ENCODE measurements around the gene MSX2. TPM values are rescaled to one million over a fixed set of nuclear protein-coding genes. Genes with fewer than 3 reads are reported as not detected.

Gene MSX2
- total and polyA plus RNA-seq, 2 of the 4 experiments (the other 2 are of a cell fraction) = 2.2 to 3.7 TPM

- peaks cover 10% of the 10 kb centered on the region for H3K27me3 ChIP-seq (ENCODE audit: control insufficient read depth, insufficient read depth, low read length)
- H2BK120ac ChIP-seq (ENCODE audit: low read depth, low read length) = no peak overlapping the region
- H2BK20ac ChIP-seq (ENCODE audit: low read depth, low read length) = no peak overlapping the region
- intact Hi-C loops (cut with micrococcal nuclease) = no loop called here
- no peak overlapping the region for H4K91ac ChIP-seq (ENCODE audit: insufficient read depth, low read depth, low read length)
- H2BK5ac ChIP-seq (ENCODE audit: low read depth, low read length, poor library complexity, severe bottlenecking) = no peak overlapping the region
- WGBS, 2 experiments (ENCODE audit: extremely low coverage in 2 of 2, insufficient read length in 1 of 2) = no CpG with 5 or more reads among the region's 7 CpGs
- H3K56ac ChIP-seq (ENCODE audit: extremely low read depth, insufficient read depth, low read length) = no peak overlapping the region
- no peak overlapping the region for H2AFZ ChIP-seq (replicated peaks; ENCODE audit: low read length, poor library complexity)
- H4K20me1 ChIP-seq (ENCODE audit: insufficient read depth, low read length) = no peaks in the 10 kb centered on the region
- H3K18ac ChIP-seq (ENCODE audit: low read depth, low read length) = no peak overlapping the region
- no peak overlapping the region for H3K4me3 ChIP-seq (ENCODE audit: insufficient read depth, low read depth, low read length)
- H3K9me3 ChIP-seq (ENCODE audit: control insufficient read depth, insufficient read depth, low read length) = no peaks in the 10 kb centered on the region
- CTCF ChIA-PET = interaction anchor here (0.8 kb wide), 1 partner anchor 23 kb away, joined by 3 read pairs; no protein-coding TSS in a partner anchor
- dilution Hi-C loops (cut with HindIII; ENCODE audit: low sequenced_read_pairs, unreplicated experiment) = no loop called here
- H4K8ac ChIP-seq (ENCODE audit: low read depth in 2 of 2, low read length in 2 of 2) = no peak overlapping the region
- no TSS peak for BruUV-seq (replicated peaks)
- no peaks in the 10 kb centered on the region for H3K36me3 ChIP-seq (ENCODE audit: control insufficient read depth, insufficient read depth, low read length)
- DNase-seq = no peak
- no peak overlapping the region for H3K23ac ChIP-seq (ENCODE audit: low read depth, low read length)
- no peak overlapping the region for H3K14ac ChIP-seq (replicated peaks; ENCODE audit: low read depth, low read length)
- no peaks in the 10 kb centered on the region for H3K79me1 ChIP-seq (ENCODE audit: low read depth in 1 of 2, low read length in 2 of 2)
- TF ChIP-seq SMC3 (IDR thresholded peaks at IDR 0.05; ENCODE audit: low read depth, low read length) = no peak
- no peaks in the 10 kb centered on the region for H3K4me1 ChIP-seq (ENCODE audit: control insufficient read depth, insufficient read depth, low read length)
- in situ Hi-C loops (cut with MboI; ENCODE audit: low sequenced_read_pairs) = no loop called here
- POLR2A ChIA-PET (ENCODE audit: unreplicated experiment) = no interaction called here
- H2BK15ac ChIP-seq (ENCODE audit: low read depth, low read length) = no peak overlapping the region
- no peak overlapping the region for H3K4me2 ChIP-seq (ENCODE audit: low read depth, low read length)
- no peak overlapping the region for H3K4ac ChIP-seq (ENCODE audit: low read depth, low read length)
- no peaks in the 10 kb centered on the region for H3K9me1 ChIP-seq (ENCODE audit: insufficient read depth, low read length)
- ATAC-seq (ENCODE audit: low read depth) = no peak
- no peak overlapping the region for H3K27ac ChIP-seq (ENCODE audit: insufficient read depth, low read length)
- no peak overlapping the region for H2AK5ac ChIP-seq (ENCODE audit: low read depth, low read length)
- H2AK9ac ChIP-seq (replicated peaks; ENCODE audit: low read depth, low read length, poor library complexity) = no peak overlapping the region
- H3K9ac ChIP-seq (ENCODE audit: low read depth, low read length) = no peak overlapping the region
- no peak overlapping the region for H4K5ac ChIP-seq (ENCODE audit: low read depth, low read length)
Observed at GRCh38 chr5:174680901-174681565, 43.3 kb upstream of the MSX2 start.
